Left kidney (tissue), 2 donors: ENCODE results near the gene PLSCR2. TPM values are rescaled to one million over a fixed set of nuclear protein-coding genes. Genes with fewer than 3 reads are reported as not detected.
"Not testable (repeated sequence)": the region's sequence is repeated elsewhere in the genome, so short reads cannot be mapped to it uniquely, and the experiment has no call there.

Experiments
- DNase-seq: peaks from one replicate; pipeline ENCODE4 v3.0.0-alpha.2; 2013
- polyA plus RNA-seq: library from polyadenylated mRNA; unstranded; fragments of 120-200 nt; gene quantifications from one replicate; pipeline ENCODE4 v1.2.1, GENCODE V29; 2013; ENCODE audit not compliant: insufficient read length

PLSCR2 gene
- polyA plus RNA-seq, 1 donor, result 1.0 TPM

- no peak for DNase-seq
Observed at GRCh38 chr3:146485297-146485696, 15.9 kb upstream of the PLSCR2 start.

GRCh38 chr3:146476094-146476740, 6.9 kb upstream of the PLSCR2 start:
- no peak for DNase-seq

GRCh38 chr3:146474976-146475375, 5.6 kb upstream of the PLSCR2 start:
- not testable (repeated sequence) for DNase-seq

DNA sequence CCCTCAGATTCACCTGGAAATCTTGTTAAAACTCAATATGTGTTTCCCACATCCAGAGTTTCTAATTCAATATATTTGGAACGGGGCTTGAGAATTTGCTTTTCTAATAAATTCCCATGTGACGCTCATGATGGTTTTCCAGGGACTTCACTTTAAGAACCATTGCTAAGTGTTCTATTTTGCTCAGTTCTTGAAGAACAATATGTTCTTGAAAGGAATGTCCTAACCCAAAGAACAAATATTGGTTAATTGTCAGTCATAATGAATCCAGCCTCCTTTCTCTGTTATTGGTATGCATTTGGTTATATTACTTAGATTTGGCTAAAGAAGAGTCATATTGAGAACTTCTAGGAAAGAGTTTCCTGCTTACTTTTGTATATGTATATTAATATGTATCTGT, 4.4 kb upstream of the PLSCR2 start:
- DNase-seq, result no peak

GRCh38 chr3:146472611-146473010, 3.2 kb upstream of the PLSCR2 start:
- no peak for DNase-seq

DNA sequence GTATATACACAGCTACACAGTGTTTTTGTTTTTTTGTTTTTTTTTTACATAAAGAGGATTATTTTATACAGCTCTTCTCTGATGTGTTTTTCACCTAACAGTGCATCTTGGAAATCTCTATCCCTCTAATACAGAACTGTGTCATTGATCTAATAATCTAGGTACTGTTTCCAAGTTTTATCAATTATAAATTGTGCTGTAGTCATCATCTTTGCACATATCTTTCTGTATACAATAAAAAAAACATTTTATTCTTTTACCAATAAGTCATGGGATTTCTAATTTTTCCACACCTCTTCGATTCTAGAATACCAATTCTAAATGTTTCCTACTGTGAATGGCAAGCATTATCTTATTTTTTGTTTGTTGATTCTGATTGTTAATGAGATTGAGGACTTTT, 1.7 kb upstream of the PLSCR2 start:
- no peak for DNase-seq

DNA sequence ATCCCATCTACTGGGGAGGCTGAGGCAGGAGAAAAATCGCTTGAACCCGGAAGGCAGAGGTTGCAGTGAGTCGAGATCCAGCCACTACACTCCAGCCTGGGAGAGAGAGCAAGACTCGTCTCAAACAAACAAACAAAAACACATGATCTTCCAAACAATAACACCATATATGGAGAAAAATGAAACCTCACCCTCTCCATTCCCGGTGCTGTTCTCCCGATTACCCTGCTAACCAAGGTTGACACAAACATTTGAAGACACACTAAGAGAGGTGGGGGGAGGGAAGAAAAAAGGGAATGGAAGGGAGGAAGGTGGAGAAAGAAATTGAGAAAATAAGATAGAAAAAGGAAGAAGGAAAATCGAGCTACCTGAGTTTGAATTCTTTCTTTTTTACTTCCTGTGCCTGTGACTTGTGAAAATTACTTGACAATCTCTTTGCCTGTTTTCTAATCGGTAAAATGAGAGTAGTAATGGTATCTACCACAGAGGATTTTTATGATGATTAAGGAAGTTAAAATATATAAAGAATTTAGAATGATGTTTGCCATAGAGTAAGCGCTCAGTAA, 1.1 kb upstream of the PLSCR2 start:
- no peak for DNase-seq

DNA sequence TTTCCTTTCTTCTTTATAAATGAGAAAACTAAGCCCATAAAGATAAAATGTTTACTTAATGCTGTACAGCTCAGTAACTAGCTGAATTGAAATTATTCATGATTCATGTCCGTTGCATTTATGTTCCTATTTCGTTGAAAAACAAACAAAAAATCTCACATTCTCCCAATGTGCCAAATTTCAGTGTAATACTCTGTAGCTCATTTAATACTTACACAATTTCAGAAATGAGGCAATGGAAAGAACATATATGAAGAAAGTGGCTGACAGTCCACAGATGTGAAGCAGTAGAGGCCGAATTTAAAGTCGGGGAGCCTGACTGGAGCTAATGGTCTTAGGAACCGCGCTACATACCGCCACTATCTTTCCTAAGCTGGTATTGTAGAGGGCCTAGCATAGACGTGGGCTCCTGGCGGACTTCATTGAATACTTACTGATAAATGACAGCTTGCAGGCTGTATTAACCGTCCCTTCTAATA, 651 bp downstream of the PLSCR2 start:
- DNase-seq, result no peak

DNA sequence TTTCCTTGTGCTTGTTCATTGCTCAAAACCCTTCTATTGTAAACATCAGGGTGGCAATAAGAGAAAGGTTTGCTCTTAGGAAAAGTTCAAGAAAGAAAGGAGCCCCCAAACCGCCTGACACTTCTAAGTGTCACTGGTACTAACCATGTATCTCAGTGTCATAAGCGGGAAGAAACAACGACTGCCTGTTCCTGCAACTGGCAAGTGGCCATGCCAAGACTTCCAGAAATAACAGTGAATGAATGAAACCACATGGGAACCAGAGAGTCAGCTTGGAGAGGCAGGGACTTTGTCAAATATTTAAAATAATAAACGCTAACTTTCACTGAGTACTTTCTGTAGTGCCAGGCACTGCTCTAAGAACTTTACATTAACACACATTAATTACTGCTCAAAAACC, 1.1 kb downstream of the PLSCR2 start:
- DNase-seq, result no peak

DNA sequence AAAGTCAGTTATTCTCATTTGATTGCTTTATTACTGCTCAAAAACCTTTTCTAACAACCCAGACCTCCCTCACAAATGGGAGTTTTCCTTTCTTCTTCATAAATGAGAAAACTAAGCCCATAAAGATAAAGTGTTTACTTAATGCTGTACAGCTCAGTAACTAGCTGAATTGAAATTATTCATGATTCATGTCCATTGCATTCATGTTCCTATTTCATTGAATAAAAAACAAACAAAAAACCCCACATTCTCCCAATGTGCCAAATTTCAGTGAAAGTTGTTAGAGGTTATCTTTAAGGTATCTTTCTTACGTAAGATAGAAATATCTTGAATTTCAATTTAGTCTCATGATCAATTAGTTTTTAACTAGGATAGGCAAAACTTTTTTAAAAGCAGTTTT, 2.8 kb downstream of the PLSCR2 start:
- no peak for DNase-seq

- no peak for DNase-seq
Observed at GRCh38 chr3:146465693-146466465, 3.5 kb downstream of the PLSCR2 start.

GRCh38 chr3:146464783-146465182, 4.6 kb downstream of the PLSCR2 start:
- DNase-seq, result no peak

DNA sequence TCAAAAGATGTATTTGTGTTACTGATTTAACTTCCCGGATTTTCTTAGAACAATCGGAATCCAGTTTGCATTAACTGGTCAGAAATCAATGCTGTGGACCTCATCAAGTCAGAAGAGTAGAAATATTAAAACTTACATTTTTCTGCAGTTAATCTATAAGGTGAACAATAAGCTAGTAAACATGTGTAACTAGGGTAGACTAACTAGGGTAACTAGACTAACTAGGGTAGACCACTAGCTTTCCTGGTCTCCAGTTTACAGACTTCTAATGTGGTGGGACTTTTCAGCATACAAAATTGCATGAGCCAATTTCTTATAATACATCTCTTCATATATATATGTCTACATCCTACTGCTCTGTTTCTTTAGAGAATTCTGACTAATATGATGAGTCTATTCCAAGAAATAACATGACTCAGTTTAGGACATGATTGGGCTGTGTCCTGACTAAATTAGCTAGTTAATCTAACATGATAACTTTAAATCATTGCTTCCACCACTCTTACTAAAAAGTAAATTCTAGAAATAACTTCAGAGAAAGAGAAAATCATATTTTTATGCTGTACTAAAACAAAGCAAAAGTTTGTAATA, 5.3 kb downstream of the PLSCR2 start:
- DNase-seq, result no peak

GRCh38 chr3:146454796-146455195, 14.6 kb downstream of the PLSCR2 start:
- no peak for DNase-seq

GRCh38 chr3:146449613-146450012, 19.7 kb downstream of the PLSCR2 start:
- no peak for DNase-seq

GRCh38 chr3:146449076-146449475, 20.3 kb downstream of the PLSCR2 start:
- no peak for DNase-seq

DNA sequence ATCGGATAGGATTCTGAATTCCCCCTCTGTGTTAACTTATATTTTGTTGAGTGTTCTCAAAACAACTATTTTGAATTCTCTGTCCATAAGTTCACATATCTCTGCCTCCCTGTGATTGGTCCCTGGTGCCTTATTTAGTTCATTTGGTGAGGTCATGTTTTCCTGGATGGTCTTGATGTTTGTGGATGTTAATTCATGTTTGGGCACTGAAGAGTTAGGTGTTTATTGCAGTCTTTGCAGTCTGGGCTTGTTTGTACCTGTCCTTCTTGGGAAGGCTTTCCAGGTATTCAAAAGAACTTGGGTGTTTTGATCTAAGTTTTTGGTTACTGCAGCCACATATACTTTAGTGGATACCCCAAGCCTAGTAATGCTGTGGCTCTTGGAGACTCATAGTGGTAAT, 23.3 kb downstream of the PLSCR2 start:
- no peak for DNase-seq

DNA sequence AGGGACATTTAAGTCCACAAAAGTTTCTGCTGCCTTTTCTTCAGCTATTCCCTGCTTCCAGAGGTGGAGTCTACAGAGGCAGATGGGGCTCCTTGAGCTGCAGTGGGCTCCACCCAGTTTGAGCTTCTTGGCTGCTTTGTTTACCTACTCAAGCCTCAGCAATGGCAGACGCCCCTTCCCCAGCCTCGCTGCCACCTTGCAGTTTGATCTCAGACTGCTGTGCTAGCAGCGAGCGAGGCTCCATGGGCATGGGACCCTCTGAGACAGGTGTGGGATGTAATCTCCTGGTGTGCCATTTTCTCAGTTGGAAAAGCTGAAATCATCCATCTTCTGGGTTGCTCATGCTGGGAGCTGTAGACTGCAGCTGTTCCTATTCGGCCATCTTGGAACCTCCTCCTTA, 29.1 kb downstream of the PLSCR2 start:
- not testable (repeated sequence) for DNase-seq

DNA sequence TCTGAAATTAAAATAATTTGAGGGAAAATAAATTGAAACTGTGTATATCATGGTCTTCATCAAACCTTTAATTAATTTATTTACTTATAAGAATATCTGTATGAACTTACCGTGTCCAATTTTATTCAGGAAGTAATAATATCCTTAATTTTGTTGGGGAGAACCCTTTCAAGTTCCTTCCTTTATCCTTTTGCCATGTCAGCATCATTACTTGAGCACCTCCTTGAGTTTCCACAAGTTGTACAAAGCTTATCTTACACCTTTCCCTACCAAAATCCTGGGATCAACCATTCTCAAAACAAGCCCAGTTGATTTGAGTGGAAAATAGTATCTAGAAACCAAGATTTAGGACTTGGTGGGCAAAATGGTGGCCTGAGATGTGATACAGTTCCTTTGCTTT, 37.3 kb downstream of the PLSCR2 start:
- DNase-seq, result no peak

- DNase-seq, result no peak
Observed at GRCh38 chr3:146431240-146431639, 38.1 kb downstream of the PLSCR2 start.

DNA sequence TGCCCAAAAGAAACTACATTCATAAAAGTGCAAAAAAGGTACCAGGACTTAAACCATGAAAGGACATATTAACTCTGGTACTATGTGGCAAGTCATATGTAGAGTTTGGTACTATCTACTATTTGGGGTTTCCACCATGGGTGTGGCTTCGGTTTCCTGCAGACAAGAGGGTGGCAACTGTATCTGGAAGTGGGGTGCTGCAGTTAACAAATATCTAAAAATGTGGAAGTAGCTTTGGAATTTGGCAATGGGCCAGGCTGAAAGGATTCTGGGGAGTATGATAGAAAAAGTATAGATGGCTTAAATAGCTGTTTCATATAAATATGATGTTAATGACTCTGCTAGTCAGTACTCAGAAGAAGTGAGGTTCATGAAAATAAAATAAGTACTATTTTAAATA, 44.0 kb downstream of the PLSCR2 start:
- no peak for DNase-seq

DNA sequence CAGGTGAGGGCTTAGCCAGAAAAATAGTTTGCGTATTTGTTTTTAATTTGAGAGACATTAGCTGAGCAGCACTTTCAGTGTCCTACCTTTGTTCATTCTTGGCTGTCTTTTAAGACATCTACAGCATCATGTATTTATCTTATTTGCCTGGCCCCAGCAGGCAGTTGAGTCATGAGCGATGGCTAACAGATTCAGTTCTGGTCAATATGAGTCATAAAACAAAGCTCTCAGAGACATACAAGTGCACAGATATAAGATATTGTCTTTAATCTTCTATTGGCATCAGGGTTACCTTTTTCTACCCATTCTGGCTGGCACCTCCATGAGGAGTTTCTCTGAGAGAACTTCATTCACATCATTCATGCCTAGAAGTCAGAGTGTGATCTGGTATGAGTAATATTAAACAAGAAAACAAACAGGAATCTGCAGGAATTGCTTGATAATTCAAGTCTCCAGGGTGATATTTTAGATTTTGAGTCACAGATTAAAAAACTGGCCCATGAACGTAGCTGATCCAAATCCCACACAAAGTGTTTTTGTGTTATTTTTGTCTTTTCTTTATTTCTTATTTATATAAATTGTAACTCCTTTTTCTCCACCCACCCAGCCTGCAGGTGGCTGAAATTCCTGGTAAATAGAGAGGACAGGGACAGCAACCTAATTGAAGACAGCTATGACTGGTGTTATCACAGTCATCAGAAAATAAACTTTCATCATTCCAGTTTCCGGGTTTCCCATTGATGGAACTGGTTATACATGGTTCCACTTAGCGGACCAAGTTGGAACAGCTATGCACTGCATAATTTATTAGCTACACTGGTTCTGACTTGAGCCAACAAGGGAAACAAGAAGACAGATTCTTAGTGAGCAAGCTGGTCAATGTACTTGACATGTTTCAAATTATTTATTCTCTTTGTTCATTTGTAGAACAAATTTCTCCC, 47.3 kb downstream of the PLSCR2 start:
- no peak for DNase-seq
